ENCODE data around the gene ACTR3C. TPM values are rescaled to one million over a fixed set of nuclear protein-coding genes. Genes with fewer than 3 reads are reported as not detected.

ACTR3C gene
- total and polyA plus RNA-seq, 2 of the 13 experiments (the other 11 are each of a cell fraction or from before 2014, with no cell fraction given) = 3.8 to 7.5 TPM

DNA sequence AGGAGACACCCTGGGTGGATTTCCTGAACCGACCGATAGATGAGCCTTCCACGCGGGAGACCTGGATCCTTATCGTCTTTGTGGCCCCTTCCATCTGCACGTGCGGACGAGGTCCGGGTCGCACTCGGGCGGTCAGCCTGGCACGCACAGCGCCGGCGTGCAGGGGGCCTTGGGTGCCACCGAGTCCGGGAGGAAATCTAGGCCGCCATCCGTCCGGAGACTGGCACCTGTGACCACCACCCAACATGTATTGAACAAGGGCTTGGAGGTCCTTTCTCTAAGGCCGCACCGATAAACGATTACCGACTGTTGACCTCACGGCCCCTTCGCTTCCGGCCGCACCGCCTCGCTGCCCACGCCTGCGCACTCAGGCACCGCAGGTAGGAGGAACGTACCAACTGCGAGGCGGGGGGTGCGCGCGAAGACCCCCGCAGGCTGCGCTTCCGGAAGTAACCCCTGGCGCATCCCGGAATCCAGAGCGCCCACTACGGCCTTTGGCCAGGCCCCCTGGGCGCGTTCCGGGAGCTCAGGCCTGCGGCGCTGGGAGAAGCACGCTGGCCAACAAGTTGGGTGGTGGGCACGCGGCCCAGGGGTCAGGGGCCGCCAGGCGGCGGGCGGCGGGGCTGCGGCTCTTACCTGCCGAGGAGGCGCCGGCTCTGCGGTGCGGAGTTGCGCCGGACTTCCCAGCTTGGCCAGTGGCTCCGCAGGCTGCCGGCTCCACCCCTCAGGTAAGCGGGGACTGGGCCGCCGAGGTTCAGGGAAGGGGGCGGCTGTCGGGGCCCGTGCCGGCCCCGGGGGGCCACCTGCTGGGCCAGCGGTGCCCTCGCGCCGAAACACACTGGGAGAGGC lies at the start of gene ACTR3C, which contains the start of gene LRRC61 (continued):
- TF ChIP-seq, protein P1, sequence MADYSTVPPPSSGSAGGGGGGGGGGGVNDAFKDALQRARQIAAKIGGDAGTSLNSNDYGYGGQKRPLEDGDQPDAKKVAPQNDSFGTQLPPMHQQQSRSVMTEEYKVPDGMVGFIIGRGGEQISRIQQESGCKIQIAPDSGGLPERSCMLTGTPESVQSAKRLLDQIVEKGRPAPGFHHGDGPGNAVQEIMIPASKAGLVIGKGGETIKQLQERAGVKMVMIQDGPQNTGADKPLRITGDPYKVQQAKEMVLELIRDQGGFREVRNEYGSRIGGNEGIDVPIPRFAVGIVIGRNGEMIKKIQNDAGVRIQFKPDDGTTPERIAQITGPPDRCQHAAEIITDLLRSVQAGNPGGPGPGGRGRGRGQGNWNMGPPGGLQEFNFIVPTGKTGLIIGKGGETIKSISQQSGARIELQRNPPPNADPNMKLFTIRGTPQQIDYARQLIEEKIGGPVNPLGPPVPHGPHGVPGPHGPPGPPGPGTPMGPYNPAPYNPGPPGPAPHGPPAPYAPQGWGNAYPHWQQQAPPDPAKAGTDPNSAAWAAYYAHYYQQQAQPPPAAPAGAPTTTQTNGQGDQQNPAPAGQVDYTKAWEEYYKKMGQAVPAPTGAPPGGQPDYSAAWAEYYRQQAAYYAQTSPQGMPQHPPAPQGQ (CRISPR knock-in tag; IDR thresholded peaks at IDR 0.05; ENCODE audit: borderline replicate concordance) = no peak
- TF ChIP-seq, protein P2, sequence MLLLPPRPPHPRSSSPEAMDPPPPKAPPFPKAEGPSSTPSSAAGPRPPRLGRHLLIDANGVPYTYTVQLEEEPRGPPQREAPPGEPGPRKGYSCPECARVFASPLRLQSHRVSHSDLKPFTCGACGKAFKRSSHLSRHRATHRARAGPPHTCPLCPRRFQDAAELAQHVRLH (CRISPR knock-in tag; IDR thresholded peaks at IDR 0.05; ENCODE audit: borderline replicate concordance, low read depth) = peak; percentile 68; the same call in 1 of the 2 replicates
- TF ChIP-seq ZNF598 (CRISPR knock-in tag; IDR thresholded peaks at IDR 0.05; ENCODE audit: borderline replicate concordance) (peak; percentile 68; the same call in 1 of the 2 replicates), SMARCC2 (IDR thresholded peaks at IDR 0.05) (no peak), SETDB1 (CRISPR knock-in tag; IDR thresholded peaks at IDR 0.05; ENCODE audit: borderline replicate concordance) (no peak), HOXA5 (CRISPR knock-in tag; IDR thresholded peaks at IDR 0.05) (peak; percentile 88), ZSCAN12 (CRISPR knock-in tag; IDR thresholded peaks at IDR 0.05) (peak; percentile 68; the same call in 1 of the 2 replicates), ZNF547 (CRISPR knock-in tag; IDR thresholded peaks at IDR 0.05) (peak; percentile 80; the same call in 1 of the 2 replicates), KLF15 (CRISPR knock-in tag; IDR thresholded peaks at IDR 0.05; ENCODE audit: borderline replicate concordance) (peak; percentile 97), FOXK2 (IDR thresholded peaks at IDR 0.05) (peak; percentile 91), LCORL (IDR thresholded peaks at IDR 0.05) (no peak), LCORL (CRISPR knock-in tag; IDR thresholded peaks at IDR 0.05) (peak; percentile 91), SNAI1 (CRISPR knock-in tag; IDR thresholded peaks at IDR 0.05; ENCODE audit: borderline replicate concordance) (peak; percentile 97), TOE1 (CRISPR knock-in tag; IDR thresholded peaks at IDR 0.05) (peak; percentile 66; the same call in 1 of the 2 replicates), RXRA (CRISPR knock-in tag; IDR thresholded peaks at IDR 0.05) (peak; percentile 95), HDAC6 (IDR thresholded peaks at IDR 0.05; ENCODE audit: low read depth, low read length) (no peak), SMAD9 (CRISPR knock-in tag; IDR thresholded peaks at IDR 0.05) (0 out of 2 replicates have a peak, but pooled peaks have one; percentile 68)
- TF ChIP-seq, protein P3, sequence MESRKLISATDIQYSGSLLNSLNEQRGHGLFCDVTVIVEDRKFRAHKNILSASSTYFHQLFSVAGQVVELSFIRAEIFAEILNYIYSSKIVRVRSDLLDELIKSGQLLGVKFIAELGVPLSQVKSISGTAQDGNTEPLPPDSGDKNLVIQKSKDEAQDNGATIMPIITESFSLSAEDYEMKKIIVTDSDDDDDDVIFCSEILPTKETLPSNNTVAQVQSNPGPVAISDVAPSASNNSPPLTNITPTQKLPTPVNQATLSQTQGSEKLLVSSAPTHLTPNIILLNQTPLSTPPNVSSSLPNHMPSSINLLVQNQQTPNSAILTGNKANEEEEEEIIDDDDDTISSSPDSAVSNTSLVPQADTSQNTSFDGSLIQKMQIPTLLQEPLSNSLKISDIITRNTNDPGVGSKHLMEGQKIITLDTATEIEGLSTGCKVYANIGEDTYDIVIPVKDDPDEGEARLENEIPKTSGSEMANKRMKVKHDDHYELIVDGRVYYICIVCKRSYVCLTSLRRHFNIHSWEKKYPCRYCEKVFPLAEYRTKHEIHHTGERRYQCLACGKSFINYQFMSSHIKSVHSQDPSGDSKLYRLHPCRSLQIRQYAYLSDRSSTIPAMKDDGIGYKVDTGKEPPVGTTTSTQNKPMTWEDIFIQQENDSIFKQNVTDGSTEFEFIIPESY (CRISPR knock-in tag; IDR thresholded peaks at IDR 0.05) = peak; percentile 5; the same call in 1 of the 2 replicates
- TF ChIP-seq, protein P4, sequence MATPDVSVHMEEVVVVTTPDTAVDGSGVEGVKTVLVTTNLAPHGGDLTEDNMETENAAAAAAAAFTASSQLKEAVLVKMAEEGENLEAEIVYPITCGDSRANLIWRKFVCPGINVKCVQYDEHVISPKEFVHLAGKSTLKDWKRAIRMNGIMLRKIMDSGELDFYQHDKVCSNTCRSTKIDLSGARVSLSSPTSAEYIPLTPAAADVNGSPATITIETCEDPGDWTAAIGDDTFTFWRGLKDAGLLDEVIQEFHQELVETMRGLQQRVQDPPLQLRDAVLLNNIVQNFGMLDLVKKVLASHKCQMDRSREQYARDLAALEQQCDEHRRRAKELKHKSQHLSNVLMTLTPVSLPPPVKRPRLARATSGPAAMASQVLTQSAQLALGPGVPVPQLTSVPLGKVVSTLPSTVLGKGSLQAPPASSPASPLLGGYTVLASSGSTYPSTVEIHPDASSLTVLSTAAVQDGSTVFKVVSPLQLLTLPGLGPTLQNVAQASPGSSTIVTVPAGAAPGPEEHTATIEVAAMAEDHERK (CRISPR knock-in tag; IDR thresholded peaks at IDR 0.05; ENCODE audit: low read depth) = no peak
- TF ChIP-seq, protein P5, sequence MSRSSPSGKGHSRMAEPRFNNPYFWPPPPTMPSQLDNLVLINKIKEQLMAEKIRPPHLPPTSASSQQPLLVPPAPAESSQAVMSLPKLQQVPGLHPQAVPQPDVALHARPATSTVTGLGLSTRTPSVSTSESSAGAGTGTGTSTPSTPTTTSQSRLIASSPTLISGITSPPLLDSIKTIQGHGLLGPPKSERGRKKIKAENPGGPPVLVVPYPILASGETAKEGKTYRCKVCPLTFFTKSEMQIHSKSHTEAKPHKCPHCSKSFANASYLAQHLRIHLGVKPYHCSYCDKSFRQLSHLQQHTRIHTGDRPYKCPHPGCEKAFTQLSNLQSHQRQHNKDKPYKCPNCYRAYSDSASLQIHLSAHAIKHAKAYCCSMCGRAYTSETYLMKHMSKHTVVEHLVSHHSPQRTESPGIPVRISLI (CRISPR knock-in tag; IDR thresholded peaks at IDR 0.05; ENCODE audit: borderline replicate concordance) = no peak
- TF ChIP-seq, protein P6, sequence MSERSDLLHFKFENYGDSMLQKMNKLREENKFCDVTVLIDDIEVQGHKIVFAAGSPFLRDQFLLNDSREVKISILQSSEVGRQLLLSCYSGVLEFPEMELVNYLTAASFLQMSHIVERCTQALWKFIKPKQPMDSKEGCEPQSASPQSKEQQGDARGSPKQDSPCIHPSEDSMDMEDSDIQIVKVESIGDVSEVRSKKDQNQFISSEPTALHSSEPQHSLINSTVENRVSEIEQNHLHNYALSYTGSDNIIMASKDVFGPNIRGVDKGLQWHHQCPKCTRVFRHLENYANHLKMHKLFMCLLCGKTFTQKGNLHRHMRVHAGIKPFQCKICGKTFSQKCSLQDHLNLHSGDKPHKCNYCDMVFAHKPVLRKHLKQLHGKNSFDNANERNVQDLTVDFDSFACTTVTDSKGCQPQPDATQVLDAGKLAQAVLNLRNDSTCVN (CRISPR knock-in tag; IDR thresholded peaks at IDR 0.05; ENCODE audit: borderline replicate concordance) = peak; percentile 85

All from HepG2 (cell line).